Stimulated activated effector memory CD8-positive, alpha-beta T cell treated with anti-CD3 and anti-CD28 coated beads, Interleukin-12 subunit alpha, Interleukin-12 subunit beta, amount 100 ng/mL, for 72 hours (primary cell): ENCODE measurements around the gene PTPRN2.
A peak's percentile ranks its signal among the peaks of the same experiment; 100 is the strongest.
"Not testable (repeated sequence)": the region's sequence is repeated elsewhere in the genome, so short reads cannot be mapped to it uniquely, and the experiment has no call there.

Source experiments
- ATAC-seq: fragments of 150-1000 bp; cut with Tn5 transposase; 2 replicates; pipeline ENCODE4 v1.10.0; 2021
- DNase-seq, 2 donors: peaks; one replicate each; pipeline ENCODE4 v3.0.0; 2021 to 2022; ENCODE audit warnings: low spot score in 2 of 2
- H3K27ac Mint-ChIP-seq: one replicate; pipeline ENCODE4 v1.8.0; 2022; ENCODE audit warnings: mild to moderate bottlenecking, mixed read lengths
- H3K36me3 Mint-ChIP-seq: one replicate; pipeline ENCODE4 v1.8.0; 2022; ENCODE audit warnings: mild to moderate bottlenecking, mixed read lengths
- H3K4me1 Mint-ChIP-seq: one replicate; pipeline ENCODE4 v1.8.0; 2022; ENCODE audit warnings: mixed read lengths
- H3K4me3 Mint-ChIP-seq: one replicate; pipeline ENCODE4 v1.8.0; 2022; ENCODE audit warnings: mild to moderate bottlenecking, mixed read lengths
- H3K9me3 Mint-ChIP-seq: one replicate; pipeline ENCODE4 v1.8.0; 2022; ENCODE audit warnings: mixed read lengths

Gene PTPRN2

GRCh38 chr7:157515342-157516041 is 1072.1 kb downstream of the PTPRN2 start:
- Mint-ChIP-seq H3K36me3 (peaks cover 6% of the 10 kb centered on the region), H3K27ac (no peak overlapping the region), H3K4me1 (no peaks in the 10 kb centered on the region), H3K9me3 (no peaks in the 10 kb centered on the region), H3K4me3 (no peak overlapping the region)
- ATAC-seq (no peak), DNase-seq (no peak)

DNA sequence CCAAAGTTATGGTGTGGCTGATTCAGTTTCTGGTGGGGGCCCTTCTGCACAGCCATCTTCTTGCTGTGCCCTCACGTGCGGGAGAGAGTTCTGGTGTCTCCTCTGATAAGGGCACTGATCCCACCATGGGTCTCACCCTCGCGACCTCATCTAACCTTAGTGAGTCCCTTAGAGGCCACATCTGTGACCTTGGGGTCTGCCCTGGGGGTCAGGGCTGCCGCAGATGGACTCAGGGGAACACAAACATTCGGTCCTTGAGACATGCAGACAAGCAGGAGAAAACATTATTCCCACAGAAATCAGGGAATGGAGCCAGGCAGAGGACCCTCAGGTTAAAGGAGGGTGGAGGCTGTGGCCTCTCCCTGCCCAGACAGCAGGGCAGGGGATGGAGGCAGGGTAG is 1072.9 kb downstream of the PTPRN2 start:
- no peak for ATAC-seq
- no peak overlapping the region for H3K27ac Mint-ChIP-seq

GRCh38 chr7:157514306-157514705 is 1073.3 kb downstream of the PTPRN2 start:
- peaks cover 6% of the 10 kb centered on the region for H3K36me3 Mint-ChIP-seq
- ATAC-seq (no peak), DNase-seq (no peak)
- no peak overlapping the region for H3K4me3 Mint-ChIP-seq
- H3K27ac Mint-ChIP-seq: no peak overlapping the region
- no peaks in the 10 kb centered on the region for H3K9me3 Mint-ChIP-seq
- H3K4me1 Mint-ChIP-seq: no peaks in the 10 kb centered on the region

More for the DNA sequence above, 1072.9 kb downstream of the PTPRN2 start:
- Mint-ChIP-seq H3K9me3 (no peaks in the 10 kb centered on the region), H3K4me1 (no peaks in the 10 kb centered on the region), H3K4me3 (no peak overlapping the region), H3K36me3 (peaks cover 6% of the 10 kb centered on the region)
- DNase-seq: no peak

- H3K27ac Mint-ChIP-seq: no peak overlapping the region
- H3K36me3 Mint-ChIP-seq: peaks cover 6% of the 10 kb centered on the region
- ATAC-seq (no peak), DNase-seq (no peak)
- no peaks in the 10 kb centered on the region for H3K9me3 Mint-ChIP-seq
- H3K4me1 Mint-ChIP-seq: no peaks in the 10 kb centered on the region
- no peak overlapping the region for H3K4me3 Mint-ChIP-seq
Measured at GRCh38 chr7:157513682-157514081, 1073.9 kb downstream of the PTPRN2 start.

DNA sequence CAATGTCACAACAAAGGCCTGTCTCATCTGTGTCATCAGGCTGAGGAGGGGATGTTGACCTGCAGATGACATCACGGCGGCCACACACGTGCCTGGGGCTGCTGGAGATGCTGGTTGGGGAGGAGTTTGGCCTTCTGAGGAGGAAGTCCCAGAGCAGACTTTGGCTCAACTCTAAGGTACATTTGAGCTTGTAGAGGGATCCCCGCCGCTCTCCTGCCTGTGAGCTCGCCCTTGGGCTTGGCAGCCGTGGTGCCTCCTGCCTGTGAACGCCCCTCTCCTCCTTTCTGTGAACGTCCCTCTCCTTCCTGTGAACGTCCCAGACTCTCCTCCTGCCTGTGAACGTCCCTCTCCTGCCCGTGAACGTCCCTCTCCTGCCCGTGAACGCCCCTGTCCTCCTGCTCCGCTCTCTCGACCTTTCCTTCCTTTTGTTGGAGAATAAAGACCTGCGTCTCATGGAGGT is 1074.4 kb downstream of the PTPRN2 start:
- DNase-seq (no peak), ATAC-seq (no peak)
- peaks cover 6% of the 10 kb centered on the region for H3K36me3 Mint-ChIP-seq
- no peak overlapping the region for H3K4me3 Mint-ChIP-seq
- no peaks in the 10 kb centered on the region for H3K9me3 Mint-ChIP-seq
- H3K4me1 Mint-ChIP-seq: no peaks in the 10 kb centered on the region
- no peak overlapping the region for H3K27ac Mint-ChIP-seq

GRCh38 chr7:157509226-157509625 is 1078.4 kb downstream of the PTPRN2 start:
- Mint-ChIP-seq H3K27ac (no peak overlapping the region), H3K9me3 (peaks cover 8% of the 10 kb centered on the region), H3K36me3 (peaks cover 6% of the 10 kb centered on the region), H3K4me1 (no peaks in the 10 kb centered on the region), H3K4me3 (no peak overlapping the region)
- DNase-seq (no peak), ATAC-seq (no peak)

- peaks cover 6% of the 10 kb centered on the region for H3K4me1 Mint-ChIP-seq
- no peak overlapping the region for H3K27ac Mint-ChIP-seq
- peaks cover 8% of the 10 kb centered on the region for H3K9me3 Mint-ChIP-seq
- H3K4me3 Mint-ChIP-seq: no peak overlapping the region
- no peak for DNase-seq
- ATAC-seq: no peak
- peaks cover 2% of the 10 kb centered on the region for H3K36me3 Mint-ChIP-seq
Measured at GRCh38 chr7:157508477-157508881, 1079.1 kb downstream of the PTPRN2 start.

GRCh38 chr7:157507987-157508386 is 1079.6 kb downstream of the PTPRN2 start:
- no peak for DNase-seq
- Mint-ChIP-seq H3K9me3 (peaks cover 8% of the 10 kb centered on the region), H3K4me3 (no peak overlapping the region), H3K36me3 (no peaks in the 10 kb centered on the region), H3K4me1 (peaks cover 11% of the 10 kb centered on the region), H3K27ac (no peak overlapping the region)
- ATAC-seq: no peak

DNA sequence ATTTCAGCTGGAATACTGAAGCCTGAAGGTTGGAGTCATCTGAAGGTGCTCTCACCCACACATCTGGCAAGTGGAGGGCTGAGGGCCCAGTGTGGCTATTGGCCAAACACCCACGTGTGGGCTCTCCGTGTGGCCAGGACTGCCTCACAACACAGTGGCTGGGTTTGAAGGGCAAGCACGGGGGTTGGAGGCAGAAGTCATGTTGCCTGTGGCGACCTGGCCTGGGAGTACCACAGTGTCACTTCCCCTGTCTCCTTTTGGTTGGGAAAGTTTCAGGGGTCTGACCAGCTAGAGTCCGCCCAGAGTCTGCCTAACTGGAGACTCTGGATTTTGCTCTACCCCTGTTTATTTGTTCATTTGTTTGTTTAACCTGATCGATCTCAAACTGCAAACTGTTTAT is 1081.4 kb downstream of the PTPRN2 start:
- Mint-ChIP-seq H3K4me3 (no peak overlapping the region), H3K36me3 (no peaks in the 10 kb centered on the region), H3K27ac (no peak overlapping the region), H3K4me1 (peaks cover 27% of the 10 kb centered on the region), H3K9me3 (peaks cover 8% of the 10 kb centered on the region)
- ATAC-seq (no peak), DNase-seq (no peak)

- Mint-ChIP-seq H3K27ac (no peak overlapping the region), H3K9me3 (peaks cover 8% of the 10 kb centered on the region), H3K4me3 (no peak overlapping the region), H3K36me3 (no peaks in the 10 kb centered on the region), H3K4me1 (peaks cover 27% of the 10 kb centered on the region)
- no peak for ATAC-seq
- no peak for DNase-seq
Measured at GRCh38 chr7:157505646-157506045, 1082.0 kb downstream of the PTPRN2 start.

- peak overlapping the region; percentile 87 for H3K27ac Mint-ChIP-seq
- H3K4me3 Mint-ChIP-seq: peak overlapping the region; percentile 68
Measured at GRCh38 chr7:157503229-157503628, 1084.4 kb downstream of the PTPRN2 start.

DNA sequence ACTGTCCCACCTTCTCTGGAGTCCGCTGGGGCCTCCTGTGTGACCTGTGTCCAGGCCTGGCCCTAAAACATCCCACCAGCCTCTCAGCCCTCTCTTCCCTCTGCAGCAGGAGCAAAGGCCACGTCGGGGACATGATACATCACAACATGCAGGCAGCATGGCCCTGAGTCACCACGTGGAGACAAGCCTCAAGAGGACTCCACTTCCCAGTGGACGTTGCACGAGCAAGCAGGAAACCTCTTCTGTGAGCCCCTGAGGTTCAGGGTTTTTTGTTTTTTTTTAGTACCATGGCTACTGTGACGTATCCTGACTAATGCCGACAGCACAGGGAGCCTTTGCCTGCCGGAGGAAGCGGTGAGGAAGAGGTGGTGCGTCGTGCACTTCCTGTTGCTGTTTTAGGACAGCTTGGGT is 1084.9 kb downstream of the PTPRN2 start:
- ATAC-seq (peak; percentile 95), DNase-seq (peak in 1 of 2 donors; percentile 15)
- Mint-ChIP-seq H3K36me3 (no peaks in the 10 kb centered on the region), H3K9me3 (peaks cover 8% of the 10 kb centered on the region), H3K4me3 (peak overlapping the region; percentile 68), H3K27ac (peak overlapping the region; percentile 87), H3K4me1 (peaks cover 27% of the 10 kb centered on the region)

More at GRCh38 chr7:157503229-157503628, 1084.4 kb downstream of the PTPRN2 start:
- ATAC-seq: no peak
- Mint-ChIP-seq H3K4me1 (peaks cover 27% of the 10 kb centered on the region), H3K36me3 (no peaks in the 10 kb centered on the region), H3K9me3 (peaks cover 8% of the 10 kb centered on the region)
- DNase-seq: no peak

- no peak for DNase-seq
- H3K4me3 Mint-ChIP-seq: no peak overlapping the region
- no peak overlapping the region for H3K27ac Mint-ChIP-seq
Measured at GRCh38 chr7:157501581-157501980, 1086.0 kb downstream of the PTPRN2 start.

DNA sequence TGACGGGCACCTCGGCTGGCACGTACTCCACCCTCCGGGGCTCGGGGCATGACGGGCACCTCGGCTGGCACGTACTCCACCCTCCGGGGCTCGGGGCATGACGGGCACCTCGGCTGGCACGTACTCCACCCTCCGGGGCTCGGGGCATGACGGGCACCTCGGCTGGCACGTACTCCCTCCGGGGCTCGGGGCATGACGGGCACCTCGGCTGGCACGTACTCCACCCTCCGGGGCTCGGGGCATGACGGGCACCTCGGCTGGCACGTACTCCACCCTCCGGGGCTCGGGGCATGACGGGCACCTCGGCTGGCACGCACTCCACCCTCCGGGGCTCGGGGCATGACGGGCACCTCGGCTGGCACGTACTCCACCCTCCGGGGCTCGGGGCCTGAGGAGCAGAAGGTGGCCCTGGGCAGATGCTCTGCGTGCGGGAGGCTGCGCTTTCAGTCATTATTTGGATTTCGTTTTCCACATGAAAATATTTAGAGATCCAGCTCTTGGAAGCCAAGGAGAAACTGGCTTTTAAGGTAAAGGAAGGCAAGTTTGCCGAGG is 1086.6 kb downstream of the PTPRN2 start:
- H3K36me3 Mint-ChIP-seq, H3K4me3 Mint-ChIP-seq, ATAC-seq, DNase-seq, H3K27ac Mint-ChIP-seq, H3K9me3 Mint-ChIP-seq: not testable (repeated sequence)
- H3K4me1 Mint-ChIP-seq: peaks cover 27% of the 10 kb centered on the region

More at GRCh38 chr7:157501581-157501980, 1086.0 kb downstream of the PTPRN2 start:
- H3K4me1 Mint-ChIP-seq: peaks cover 27% of the 10 kb centered on the region
- no peak for ATAC-seq
- no peaks in the 10 kb centered on the region for H3K36me3 Mint-ChIP-seq
- peaks cover 8% of the 10 kb centered on the region for H3K9me3 Mint-ChIP-seq

DNA sequence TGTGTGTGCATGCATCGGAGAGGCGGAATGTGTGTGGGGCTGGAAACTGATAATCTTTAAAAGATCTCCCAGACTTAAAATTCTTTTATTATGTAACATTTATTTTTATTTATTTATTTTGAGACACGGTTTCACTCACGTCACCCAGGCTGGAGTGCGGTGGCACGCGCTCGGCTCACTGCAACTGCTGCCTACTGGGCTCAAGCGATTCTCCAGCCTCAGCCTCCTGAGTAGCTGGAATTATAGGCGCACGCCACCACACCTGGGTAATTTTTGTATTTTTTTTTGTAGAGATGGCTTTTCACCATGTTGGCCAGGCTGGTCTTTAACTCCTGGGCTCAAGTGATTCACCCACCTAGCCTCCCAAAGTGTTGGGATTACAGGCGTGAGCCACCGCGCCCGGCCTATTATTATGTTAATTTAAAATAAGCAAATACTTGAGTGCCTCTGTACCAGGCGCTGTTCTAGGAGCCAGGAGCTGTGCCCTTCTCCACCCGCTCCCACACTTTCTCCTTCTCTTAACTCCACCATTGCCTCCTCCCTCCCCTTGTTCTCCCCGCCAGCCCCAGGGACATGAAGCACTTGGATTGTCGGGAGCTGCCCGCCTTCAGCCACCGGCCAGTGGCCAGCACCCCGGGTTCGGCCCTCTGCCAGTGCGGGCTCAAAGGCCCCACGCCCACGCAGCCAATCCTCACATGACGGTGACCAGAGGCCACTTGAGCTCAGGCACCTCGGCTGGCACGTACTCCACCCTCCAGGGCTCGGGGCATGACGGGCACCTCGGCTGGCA is 1087.3 kb downstream of the PTPRN2 start:
- Mint-ChIP-seq H3K27ac (no peak overlapping the region), H3K4me1 (peaks cover 30% of the 10 kb centered on the region), H3K36me3 (no peaks in the 10 kb centered on the region), H3K9me3 (peaks cover 3% of the 10 kb centered on the region), H3K4me3 (no peak overlapping the region)
- DNase-seq (no peak), ATAC-seq (no peak)

DNA sequence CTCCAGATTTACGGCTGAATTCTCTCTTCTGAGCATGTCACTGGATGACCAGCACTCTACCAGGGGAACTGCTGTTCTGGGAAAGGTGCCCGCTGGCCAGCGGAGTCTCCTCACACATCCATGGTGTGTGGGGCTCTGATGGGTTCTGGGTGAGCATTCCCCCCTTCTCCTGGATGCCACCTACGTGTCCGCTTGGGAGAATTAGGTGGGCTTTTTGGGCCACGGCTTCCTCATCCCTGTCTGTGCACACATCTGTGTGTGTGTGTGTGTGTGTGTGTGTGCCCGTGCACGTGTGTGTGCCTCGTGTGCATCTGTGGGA is 1087.8 kb downstream of the PTPRN2 start:
- ATAC-seq (no peak), DNase-seq (no peak)
- Mint-ChIP-seq H3K4me1 (peaks cover 36% of the 10 kb centered on the region), H3K36me3 (no peaks in the 10 kb centered on the region), H3K27ac (no peak overlapping the region), H3K4me3 (no peak overlapping the region), H3K9me3 (no peaks in the 10 kb centered on the region)
